B cell (primary cell): ENCODE measurements around the gene TRHDE. TPM values are rescaled to one million over a fixed set of nuclear protein-coding genes. Genes with fewer than 3 reads are reported as not detected.

ENCODE experiments used
- ATAC-seq: fragments of 200-7000 bp; cut with Tn5 transposase; one replicate; pipeline ENCODE4 v1.10.0; 2021; ENCODE audit warnings: low read depth, mild to moderate bottlenecking, moderate number of reproducible peaks, moderate library complexity
- CTCF ChIA-PET: fragments of 350-600 bp; sonication (Branson Sonifier 250); formaldehyde crosslinking; loops from one replicate; lab custom pipeline; 2021; ENCODE audit warnings: antibody characterized with exemption, inconsistent platforms; lab: Charles Lee
- POLR2A ChIA-PET: fragments of 350-600 bp; sonication (Branson Sonifier 250); formaldehyde crosslinking; loops from one replicate; lab custom pipeline; 2021; ENCODE audit warnings: antibody characterized with exemption; lab: Charles Lee
- DNase-seq: peaks from one replicate; pipeline ENCODE4 v3.0.0; 2013
- H2AFZ ChIP-seq: 2 replicates; pipeline ENCODE4 v1.6.1; 2012; ENCODE audit warnings: mild to moderate bottlenecking, low read depth, low read length; ENCODE audit not compliant: insufficient read depth, poor library complexity, severe bottlenecking
- H3K27ac ChIP-seq, 2 donors: 1 replicate in 1 of 2; 2 replicates in 1 of 2; pipeline ENCODE4 v1.5.1; 2012 to 2013; ENCODE audit warnings: low read length in 2 of 2, mild to moderate bottlenecking in 2 of 2, moderate library complexity in 1 of 2
- H3K27me3 ChIP-seq, 4 experiments: fragments of 200-600 bp in 1 of 4; sonication (generic) in 1 of 4; replicated peaks in 1 of 4; 1 replicate in 2 of 4; 2 replicates in 2 of 4; pipeline versions ENCODE4 v1.6.1 to v1.7.0; 2013 to 2016; ENCODE audit warnings: low read length in 3 of 4, mild to moderate bottlenecking in 2 of 4, mixed read lengths in 1 of 4, moderate library complexity in 1 of 4; ENCODE audit not compliant: insufficient read depth in 4 of 4, control insufficient read depth in 3 of 4; ENCODE audit errors: control extremely low read depth in 1 of 4
- H3K36me3 ChIP-seq, 2 experiments: replicated peaks in 1 of 2; 1 replicate in 1 of 2; 2 replicates in 1 of 2; pipeline versions ENCODE4 v1.6.1 to v1.7.1; 2013; ENCODE audit warnings: low read length in 1 of 2; ENCODE audit not compliant: insufficient read depth in 2 of 2, control insufficient read depth in 1 of 2; ENCODE audit errors: control extremely low read depth in 1 of 2, extremely low read depth in 1 of 2
- H3K4me1 ChIP-seq, 2 donors: fragments of 200-600 bp in 1 of 2; sonication (generic) in 1 of 2; 1 replicate in 1 of 2; 2 replicates in 1 of 2; pipeline versions ENCODE4 v1.5.1 to v1.6.1; 2013 to 2017; ENCODE audit warnings: low read length in 2 of 2; ENCODE audit not compliant: control insufficient read depth in 2 of 2, insufficient read depth in 2 of 2
- H3K4me2 ChIP-seq: replicated peaks from 2 replicates; pipeline ENCODE3; 2012; ENCODE audit warnings: mild to moderate bottlenecking, low read depth, low read length; ENCODE audit not compliant: poor library complexity, severe bottlenecking
- H3K4me3 ChIP-seq, 5 experiments: fragments of 200-600 bp in 1 of 5; sonication (generic) in 1 of 5; 1 replicate in 3 of 5; 2 replicates in 2 of 5; pipeline versions ENCODE4 v1.5.1 to v1.7.0; 2011 to 2016; ENCODE audit warnings: low read length in 4 of 5, mild to moderate bottlenecking in 4 of 5, low read depth in 2 of 5, control low read depth in 1 of 5, moderate library complexity in 1 of 5; ENCODE audit not compliant: insufficient read depth in 1 of 5; ENCODE audit errors: control extremely low read depth in 1 of 5, extremely low read depth in 1 of 5
- H3K79me2 ChIP-seq: fragments of 200-600 bp; sonication (generic); one replicate; pipeline ENCODE4 v1.6.0; 2016; ENCODE audit warnings: low read length; ENCODE audit not compliant: control insufficient read depth, insufficient read depth
- H3K9ac ChIP-seq: fragments of 200-600 bp; sonication (generic); 2 replicates; pipeline ENCODE4 v1.6.1; 2017; ENCODE audit warnings: mild to moderate bottlenecking, low read length, moderate library complexity
- H3K9me3 ChIP-seq, 3 donors: one replicate each; pipeline versions ENCODE4 v1.6.1 to v1.7.1; 2013; ENCODE audit warnings: low read length in 2 of 3; ENCODE audit not compliant: control insufficient read depth in 2 of 3, insufficient read depth in 1 of 3; ENCODE audit errors: control extremely low read depth in 1 of 3
- H4K20me1 ChIP-seq: 2 replicates; pipeline ENCODE4 v1.6.0; 2012; ENCODE audit warnings: mild to moderate bottlenecking, low read length; ENCODE audit not compliant: insufficient read depth, control insufficient read depth, poor library complexity, severe bottlenecking
- H3K27ac Mint-ChIP-seq: one replicate; pipeline ENCODE4 v1.8.0; 2021; ENCODE audit warnings: mixed read lengths
- H3K27me3 Mint-ChIP-seq: one replicate; pipeline ENCODE4 v1.8.0; 2021; ENCODE audit warnings: mixed read lengths
- H3K4me1 Mint-ChIP-seq: one replicate; pipeline ENCODE4 v1.8.0; 2021; ENCODE audit warnings: mixed read lengths
- H3K4me3 Mint-ChIP-seq: one replicate; pipeline ENCODE4 v1.8.0; 2021; ENCODE audit warnings: mixed read lengths
- H3K9me3 Mint-ChIP-seq: one replicate; pipeline ENCODE4 v1.8.0; 2022; ENCODE audit warnings: mixed read lengths; ENCODE audit not compliant: insufficient read depth
- EZH2 ChIP-seq: IDR thresholded peaks from 2 replicates; pipeline ENCODE4 v1.6.1; 2012; ENCODE audit warnings: borderline replicate concordance, low read depth, mild to moderate bottlenecking, moderate library complexity, low read length; ENCODE audit not compliant: insufficient read depth, poor library complexity, severe bottlenecking
- WGBS: methylation state at CpG from one replicate; pipeline ENCODE4 v1.1.5; 2013; ENCODE audit warnings: missing lambda C conversion rate; ENCODE audit not compliant: insufficient coverage; 5-methylcytosine and 5-hydroxymethylcytosine counted together
- intact Hi-C: fragments of 100-400 bp; cut with micrococcal nuclease; formaldehyde crosslinking; loops from one replicate; pipeline ENCODE4 v1.10.0; 2022
- polyA plus RNA-seq: library from polyadenylated mRNA; depleted of rRNA; stranded (reverse); fragments of >200 nt; gene quantifications from 2 replicates; pipeline ENCODE4 v1.2.3, GENCODE V29; 2012
- total RNA-seq, 2 donors: library from RNA; stranded (reverse); fragments of 120-200 nt in 1 of 2; gene quantifications; 1 replicate in 1 of 2; 2 replicates in 1 of 2; pipeline versions ENCODE4 v1.2.3 to v1.2.4, GENCODE V29; 2013 to 2022
- TF ChIP-seq, protein P1 (sequence below): fragments of 200-600 bp; IDR thresholded peaks from one replicate; pipeline ENCODE4 v1.8.0; 2022; ENCODE audit warnings: antibody characterized with exemption, mild to moderate bottlenecking

Gene TRHDE
- total and polyA plus RNA-seq, 2 donors (not counting 1 experiment from before 2014, with no cell fraction given) = not detected

DNA sequence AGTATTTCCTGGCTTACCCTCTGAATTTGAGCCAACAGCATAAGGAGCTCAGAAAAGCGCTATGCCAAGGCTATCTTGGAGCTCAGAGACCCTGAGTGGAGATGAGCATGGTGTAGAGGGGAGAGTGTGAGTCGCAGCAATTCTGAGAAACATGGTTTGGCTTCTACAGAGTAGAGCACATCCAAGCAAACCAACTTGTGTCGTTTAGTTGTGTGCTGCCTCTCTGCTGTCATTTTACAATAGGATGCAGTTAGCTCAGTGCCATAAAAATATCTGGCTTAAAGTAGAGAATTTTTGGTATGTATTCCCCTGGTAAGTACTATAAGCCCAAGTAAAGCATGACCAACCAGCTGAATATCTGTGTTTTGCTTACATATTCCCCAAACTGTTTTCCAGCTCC, 249.2 kb downstream of the TRHDE start:
- ATAC-seq (no peak), DNase-seq (no peak)
- peaks cover 12% of the 10 kb centered on the region for H3K4me1 Mint-ChIP-seq
- Histone ChIP-seq H3K79me2 (no peaks in the 10 kb centered on the region), H3K9me3 (no peaks in the 10 kb centered on the region), H3K27me3 (no peaks in the 10 kb centered on the region), H3K27ac (no peak overlapping the region), H3K4me1 (peaks cover 3% of the 10 kb centered on the region in 2 donors), H3K4me3 (no peak overlapping the region), H4K20me1 (no peaks in the 10 kb centered on the region), H3K4me2 (no peak overlapping the region), H2AFZ (no peak overlapping the region), H3K9ac (no peak overlapping the region), H3K36me3 (no peaks in the 10 kb centered on the region)
- CTCF ChIA-PET = no interaction called here
- TF ChIP-seq, protein P1, sequence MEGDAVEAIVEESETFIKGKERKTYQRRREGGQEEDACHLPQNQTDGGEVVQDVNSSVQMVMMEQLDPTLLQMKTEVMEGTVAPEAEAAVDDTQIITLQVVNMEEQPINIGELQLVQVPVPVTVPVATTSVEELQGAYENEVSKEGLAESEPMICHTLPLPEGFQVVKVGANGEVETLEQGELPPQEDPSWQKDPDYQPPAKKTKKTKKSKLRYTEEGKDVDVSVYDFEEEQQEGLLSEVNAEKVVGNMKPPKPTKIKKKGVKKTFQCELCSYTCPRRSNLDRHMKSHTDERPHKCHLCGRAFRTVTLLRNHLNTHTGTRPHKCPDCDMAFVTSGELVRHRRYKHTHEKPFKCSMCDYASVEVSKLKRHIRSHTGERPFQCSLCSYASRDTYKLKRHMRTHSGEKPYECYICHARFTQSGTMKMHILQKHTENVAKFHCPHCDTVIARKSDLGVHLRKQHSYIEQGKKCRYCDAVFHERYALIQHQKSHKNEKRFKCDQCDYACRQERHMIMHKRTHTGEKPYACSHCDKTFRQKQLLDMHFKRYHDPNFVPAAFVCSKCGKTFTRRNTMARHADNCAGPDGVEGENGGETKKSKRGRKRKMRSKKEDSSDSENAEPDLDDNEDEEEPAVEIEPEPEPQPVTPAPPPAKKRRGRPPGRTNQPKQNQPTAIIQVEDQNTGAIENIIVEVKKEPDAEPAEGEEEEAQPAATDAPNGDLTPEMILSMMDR = no peak
- no peak for TF ChIP-seq EZH2
- 81% methylated on average over 3 of the region's 3 CpGs for WGBS
- H3K27ac Mint-ChIP-seq = no peak overlapping the region
- H3K27me3 Mint-ChIP-seq = no peaks in the 10 kb centered on the region
- POLR2A ChIA-PET = no interaction called here
- no peaks in the 10 kb centered on the region for H3K9me3 Mint-ChIP-seq
- intact Hi-C loops = no loop called here
- H3K4me3 Mint-ChIP-seq = no peak overlapping the region

DNA sequence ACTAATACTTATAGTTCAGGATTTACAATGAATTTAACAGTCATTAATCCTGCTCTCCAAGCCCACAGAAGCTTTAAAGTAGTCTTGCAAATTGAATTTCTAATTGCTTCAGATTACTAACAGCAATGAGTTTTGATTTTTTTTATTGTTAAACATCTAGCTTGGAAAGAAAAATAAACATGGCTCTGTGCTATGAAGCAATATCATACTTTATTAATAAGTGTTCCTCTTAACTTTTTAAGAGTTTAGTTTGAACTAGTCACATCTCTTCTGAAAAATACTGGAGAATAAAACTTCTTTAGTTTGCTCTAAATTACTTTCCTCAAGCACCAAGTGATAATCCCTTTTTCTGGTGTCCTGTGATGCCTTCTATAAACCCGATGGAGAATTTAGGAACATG, 250.2 kb downstream of the TRHDE start:
- intact Hi-C loops = no loop called here
- no peaks in the 10 kb centered on the region for H3K36me3 ChIP-seq
- no peak overlapping the region for H3K27ac ChIP-seq
- TF ChIP-seq EZH2 = no peak
- TF ChIP-seq, protein P1 = no peak
- no peak overlapping the region for H3K4me2 ChIP-seq
- CTCF ChIA-PET = no interaction called here
- H3K9me3 ChIP-seq = no peaks in the 10 kb centered on the region
- Mint-ChIP-seq H3K9me3 (no peaks in the 10 kb centered on the region), H3K27me3 (no peaks in the 10 kb centered on the region), H3K27ac (no peak overlapping the region), H3K4me3 (no peak overlapping the region), H3K4me1 (peaks cover 12% of the 10 kb centered on the region)
- no peaks in the 10 kb centered on the region for H3K27me3 ChIP-seq
- H3K9ac ChIP-seq = no peak overlapping the region
- peaks cover 3% of the 10 kb centered on the region in 2 donors for H3K4me1 ChIP-seq
- H4K20me1 ChIP-seq = no peaks in the 10 kb centered on the region
- no peak overlapping the region for H2AFZ ChIP-seq
- no peak overlapping the region for H3K4me3 ChIP-seq
- POLR2A ChIA-PET = no interaction called here
- no CpG with 5 or more reads among the region's 1 CpG for WGBS
- ATAC-seq = no peak
- no peak for DNase-seq
- no peaks in the 10 kb centered on the region for H3K79me2 ChIP-seq
